Mesenchymal stem cell (in vitro differentiated cells and primary cell): ENCODE measurements around the gene STIM1.

ENCODE experiments used
- DNase-seq: peaks from one replicate; pipeline ENCODE4 v3.0.0-alpha.2; 2013
- H2AFZ ChIP-seq: one replicate; pipeline ENCODE4 v1.6.1; 2013; ENCODE audit warnings: low read depth, mild to moderate bottlenecking, control low read depth, inconsistent platforms, low read length, moderate library complexity
- H2AK5ac ChIP-seq: 2 replicates; pipeline ENCODE4 v1.6.1; 2013; ENCODE audit warnings: low read length, moderate library complexity, mild to moderate bottlenecking, inconsistent platforms; ENCODE audit not compliant: severe bottlenecking
- H2BK120ac ChIP-seq: one replicate; pipeline ENCODE4 v1.6.1; 2013; ENCODE audit warnings: low read depth, mild to moderate bottlenecking, inconsistent platforms, low read length, moderate library complexity
- H2BK12ac ChIP-seq, 2 experiments: one replicate each; pipeline ENCODE4 v1.6.1; 2013; ENCODE audit warnings: inconsistent platforms in 2 of 2, low read length in 2 of 2, mild to moderate bottlenecking in 2 of 2, moderate library complexity in 2 of 2, control low read depth in 1 of 2
- H2BK15ac ChIP-seq: one replicate; pipeline ENCODE4 v1.6.1; 2013; ENCODE audit warnings: mild to moderate bottlenecking, low read depth, inconsistent platforms; ENCODE audit not compliant: poor library complexity, severe bottlenecking
- H2BK5ac ChIP-seq: 2 replicates; pipeline ENCODE4 v1.6.1; 2013; ENCODE audit warnings: low read depth, mild to moderate bottlenecking, low read length, control low read depth, inconsistent platforms; ENCODE audit not compliant: poor library complexity, severe bottlenecking
- H3K14ac ChIP-seq, 2 experiments: one replicate each; pipeline ENCODE4 v1.6.1; 2013; ENCODE audit warnings: inconsistent platforms in 2 of 2, low read length in 2 of 2, control low read depth in 1 of 2, mild to moderate bottlenecking in 1 of 2, moderate library complexity in 1 of 2
- H3K18ac ChIP-seq, 2 experiments: one replicate each; pipeline ENCODE4 v1.6.1; 2013; ENCODE audit warnings: inconsistent platforms in 2 of 2, low read length in 2 of 2, control low read depth in 1 of 2, low read depth in 1 of 2, mild to moderate bottlenecking in 1 of 2
- H3K23ac ChIP-seq, 2 experiments: one replicate each; pipeline ENCODE4 v1.6.1; 2013; ENCODE audit warnings: inconsistent platforms in 2 of 2, low read length in 2 of 2, mild to moderate bottlenecking in 2 of 2, moderate library complexity in 2 of 2, control low read depth in 1 of 2
- H3K27ac ChIP-seq: 2 replicates; pipeline ENCODE4 v1.5.1; 2013; ENCODE audit warnings: mild to moderate bottlenecking, moderate library complexity, low read length, control low read depth, inconsistent platforms; ENCODE audit not compliant: poor library complexity, severe bottlenecking
- H3K27me3 ChIP-seq, 2 experiments: 2 replicates each; pipeline versions ENCODE4 v1.6.1 to v1.7.0; 2013; ENCODE audit warnings: low read length in 2 of 2, mild to moderate bottlenecking in 2 of 2, moderate library complexity in 2 of 2, control low read depth in 1 of 2, inconsistent platforms in 1 of 2; ENCODE audit not compliant: control insufficient read depth in 1 of 2, insufficient read depth in 1 of 2
- H3K36me3 ChIP-seq, 2 experiments: 2 replicates each; pipeline versions ENCODE4 v1.6.1 to v1.7.0; 2013; ENCODE audit warnings: low read length in 2 of 2, control low read depth in 1 of 2, inconsistent platforms in 1 of 2, low read depth in 1 of 2, mild to moderate bottlenecking in 1 of 2; ENCODE audit not compliant: insufficient read depth in 2 of 2, control insufficient read depth in 1 of 2
- H3K4ac ChIP-seq, 2 experiments: one replicate each; pipeline ENCODE4 v1.6.1; 2013; ENCODE audit warnings: inconsistent platforms in 2 of 2, low read length in 2 of 2, mild to moderate bottlenecking in 2 of 2, moderate library complexity in 2 of 2, control low read depth in 1 of 2, low read depth in 1 of 2
- H3K4me1 ChIP-seq: 2 replicates; pipeline ENCODE4 v1.6.1; 2013; ENCODE audit warnings: low read depth, low read length, control low read depth; ENCODE audit not compliant: control insufficient read depth, insufficient read depth
- H3K4me2 ChIP-seq: 2 replicates; pipeline ENCODE4 v1.6.1; 2013; ENCODE audit warnings: low read length, mild to moderate bottlenecking, inconsistent platforms; ENCODE audit not compliant: poor library complexity, severe bottlenecking
- H3K4me3 ChIP-seq, 2 experiments: 2 replicates each; pipeline versions ENCODE4 v1.5.1 to v1.7.0; 2013; ENCODE audit warnings: low read length in 2 of 2, mild to moderate bottlenecking in 2 of 2, control low read depth in 1 of 2, low read depth in 1 of 2; ENCODE audit not compliant: insufficient read depth in 1 of 2
- H3K79me1 ChIP-seq: replicated peaks from 2 replicates; pipeline ENCODE4 v1.6.1; 2013; ENCODE audit warnings: mild to moderate bottlenecking, control low read depth, low read length, inconsistent platforms; ENCODE audit not compliant: poor library complexity, severe bottlenecking
- H3K9ac ChIP-seq: 2 replicates; pipeline ENCODE4 v1.7.0; 2013; ENCODE audit warnings: mild to moderate bottlenecking, low read length, moderate library complexity
- H3K9me3 ChIP-seq: 2 replicates; pipeline ENCODE4 v1.7.0; 2013; ENCODE audit warnings: mild to moderate bottlenecking, low read length; ENCODE audit not compliant: control insufficient read depth
- H4K8ac ChIP-seq: one replicate; pipeline ENCODE4 v1.6.1; 2013; ENCODE audit warnings: inconsistent platforms, mild to moderate bottlenecking, low read length, moderate library complexity
- H4K91ac ChIP-seq: one replicate; pipeline ENCODE4 v1.6.1; 2013; ENCODE audit warnings: mild to moderate bottlenecking, low read length, inconsistent platforms
- WGBS: methylation state at CpG from one replicate; pipeline ENCODE4 v1.1.7; 2013; ENCODE audit warnings: mixed read lengths; 5-methylcytosine and 5-hydroxymethylcytosine counted together

STIM1 gene

DNA sequence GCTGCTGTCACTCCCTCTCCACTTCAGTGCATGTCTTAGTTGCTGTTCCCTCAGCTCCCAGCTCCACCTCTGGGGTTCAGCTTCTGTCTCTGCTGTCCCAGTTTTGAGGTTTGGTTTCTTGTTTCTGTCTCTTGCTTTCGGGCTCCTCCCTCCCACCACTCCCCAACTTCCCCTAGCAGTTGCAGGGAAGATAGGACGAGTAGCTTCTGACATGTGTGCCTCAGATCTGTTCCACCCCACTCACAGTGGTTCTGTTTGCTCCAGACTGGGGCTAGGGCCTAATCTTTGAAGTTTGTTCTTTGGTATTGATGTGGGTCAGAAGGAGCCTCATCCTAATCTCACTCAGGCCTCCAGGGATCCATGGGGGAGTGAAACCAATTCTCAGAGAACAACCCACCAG, 236.6 kb downstream of the STIM1 start:
- H3K18ac ChIP-seq = no peak overlapping the region
- H3K4me1 ChIP-seq = peaks cover 3% of the 10 kb centered on the region
- H3K79me1 ChIP-seq = peaks cover 2% of the 10 kb centered on the region
- H3K27me3 ChIP-seq = no peaks in the 10 kb centered on the region
- H3K23ac ChIP-seq = no peak overlapping the region
- 57% methylated on average over 1 of the region's 2 CpGs for WGBS
- no peak overlapping the region for H2AK5ac ChIP-seq
- no peak overlapping the region for H2BK12ac ChIP-seq
- H3K9ac ChIP-seq = no peak overlapping the region
- no peak overlapping the region for H2BK15ac ChIP-seq
- H3K14ac ChIP-seq = no peak overlapping the region
- H4K91ac ChIP-seq = no peak overlapping the region
- H4K8ac ChIP-seq = no peak overlapping the region
- no peak overlapping the region for H2BK120ac ChIP-seq
- H3K9me3 ChIP-seq = no peaks in the 10 kb centered on the region
- peaks cover 20 to 36% of the 10 kb centered on the region in 2 experiments for H3K36me3 ChIP-seq
- H3K4ac ChIP-seq = no peak overlapping the region
- no peak overlapping the region for H2AFZ ChIP-seq
- no peak overlapping the region for H3K4me2 ChIP-seq
- H3K4me3 ChIP-seq = no peak overlapping the region
- H2BK5ac ChIP-seq = no peak overlapping the region
- H3K27ac ChIP-seq = no peak overlapping the region
- no peak for DNase-seq

DNA sequence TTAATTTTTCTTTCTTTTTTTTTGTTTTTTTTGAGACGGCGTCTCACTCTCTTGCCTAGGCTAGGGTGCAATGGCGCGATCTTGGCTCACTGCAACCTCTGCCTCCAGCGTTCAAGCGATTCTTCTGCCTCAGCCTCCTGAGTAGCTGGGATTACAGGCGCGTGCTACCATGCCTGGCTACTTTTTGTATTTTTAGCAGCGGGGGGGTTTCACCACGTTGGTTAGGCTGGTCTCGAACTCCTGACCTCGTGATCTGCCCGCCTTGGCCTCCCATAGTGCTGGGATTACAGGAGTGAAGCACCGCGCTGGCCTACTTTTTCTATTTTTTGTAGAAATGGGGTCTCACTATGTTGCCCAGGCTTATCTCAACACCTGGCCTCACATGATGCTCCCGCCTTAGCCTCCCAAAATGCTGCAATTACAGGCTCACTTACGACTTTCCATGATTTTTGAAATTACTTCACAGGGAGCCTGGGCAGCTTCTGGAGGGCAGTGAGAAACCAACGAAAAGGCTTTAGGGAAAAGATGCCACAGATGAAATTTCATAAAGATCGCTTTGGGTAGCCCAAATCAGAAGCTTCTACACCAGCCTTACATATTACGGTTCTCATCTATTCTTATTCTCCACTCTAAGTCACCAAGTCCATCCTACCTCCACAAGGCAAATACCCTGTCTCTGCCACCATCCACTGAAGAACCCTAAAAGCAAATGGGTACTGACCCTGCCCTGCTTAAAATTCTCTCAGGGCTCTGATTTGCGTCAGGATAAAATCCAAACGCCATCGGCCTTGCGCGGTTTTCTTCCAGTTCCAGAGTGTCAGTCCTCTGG, 238.3 kb downstream of the STIM1 start:
- no peak for DNase-seq
- H3K27ac ChIP-seq = peak overlapping the region; percentile 87
- peaks cover 5% of the 10 kb centered on the region for H3K4me1 ChIP-seq
- peak overlapping the region; percentile 64 to 93 for H3K18ac ChIP-seq
- H3K36me3 ChIP-seq = peaks cover 16 to 22% of the 10 kb centered on the region in 2 experiments
- peak overlapping the region; percentile 71 for H2BK15ac ChIP-seq
- no peaks in the 10 kb centered on the region for H3K9me3 ChIP-seq
- peak overlapping the region; percentile 99 for H3K9ac ChIP-seq
- no peak overlapping the region for H2BK120ac ChIP-seq
- peak overlapping the region in 1 of 2 experiments; percentile 52 for H3K4ac ChIP-seq
- no peak overlapping the region for H4K91ac ChIP-seq
- H3K14ac ChIP-seq = no peak overlapping the region
- H2AFZ ChIP-seq = no peak overlapping the region
- WGBS = 76% methylated on average over 25 of the region's 25 CpGs
- peak overlapping the region; percentile 84 for H3K4me2 ChIP-seq
- peak overlapping the region; percentile 86 for H4K8ac ChIP-seq
- no peaks in the 10 kb centered on the region for H3K27me3 ChIP-seq
- H3K79me1 ChIP-seq = peaks cover 4% of the 10 kb centered on the region
- H2BK5ac ChIP-seq = peak overlapping the region; percentile 59
- H3K23ac ChIP-seq = no peak overlapping the region
- no peak overlapping the region for H2AK5ac ChIP-seq
- H2BK12ac ChIP-seq = no peak overlapping the region
- peak overlapping the region; percentile 86 to 91 for H3K4me3 ChIP-seq

DNA sequence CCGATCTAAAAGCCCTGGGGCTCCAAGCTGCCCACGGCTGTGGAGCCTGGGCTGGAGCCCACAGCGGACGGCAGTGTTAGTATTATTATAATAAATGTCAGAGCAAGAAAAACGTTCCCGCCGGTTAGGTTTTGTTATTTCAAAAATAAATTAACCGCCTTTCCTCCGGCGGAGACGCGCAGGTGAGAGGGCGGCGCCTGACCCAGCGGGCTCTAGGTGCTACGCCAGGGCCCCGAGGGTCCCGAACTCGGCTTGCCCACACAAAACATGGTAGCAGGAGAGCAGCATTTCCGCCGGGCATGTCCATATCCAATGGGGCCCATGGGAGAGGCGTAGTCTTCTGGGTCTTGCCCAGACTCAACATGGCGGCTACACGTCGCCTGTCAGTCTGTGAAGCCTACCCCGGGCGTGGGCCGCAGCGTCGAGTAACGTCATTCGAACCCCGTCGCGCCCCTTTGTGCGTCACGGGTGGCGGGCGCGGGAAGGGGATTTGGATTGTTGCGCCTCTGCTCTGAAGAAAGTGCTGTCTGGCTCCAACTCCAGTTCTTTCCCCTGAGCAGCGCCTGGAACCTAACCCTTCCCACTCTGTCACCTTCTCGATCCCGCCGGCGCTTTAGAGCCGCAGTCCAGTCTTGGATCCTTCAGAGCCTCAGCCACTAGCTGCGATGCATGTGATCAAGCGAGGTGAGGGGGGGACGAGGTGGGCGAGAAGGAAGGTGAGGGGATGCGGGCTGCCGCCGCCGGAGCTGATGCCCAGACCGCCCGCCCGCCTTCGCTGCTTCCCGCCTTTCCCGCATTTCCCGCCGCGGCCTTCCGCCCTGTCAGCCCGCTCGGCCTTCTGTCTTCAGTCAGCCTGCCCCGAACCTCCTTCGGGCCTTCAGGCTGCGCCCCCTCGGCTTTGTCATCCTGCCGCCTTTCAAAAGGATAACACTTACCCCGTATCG, 239.2 kb downstream of the STIM1 start, which contains the start of gene RRM1:
Gene RRM1, plus strand, starts transcription at position 452 of the 944 bp plus-strand sequence. Its CDS starts 214 bp downstream, at position 666.
- Histone ChIP-seq H3K23ac (no peak within 1 kb of the TSS), H2AK5ac (no peak within 1 kb of the TSS), H3K9ac (peak within 1 kb of the TSS; percentile 99), H2BK12ac (no peak within 1 kb of the TSS), H3K27me3 (no peaks in the 10 kb centered on the region), H3K27ac (peak within 1 kb of the TSS; percentile 87), H2BK5ac (peak within 1 kb of the TSS; percentile 59), H2BK120ac (no peak within 1 kb of the TSS), H3K4ac (peak within 1 kb of the TSS; percentile 26 to 52), H3K4me1 (peaks cover 5% of the 10 kb centered on the region), H3K14ac (peak within 1 kb of the TSS in 1 of 2 experiments; percentile 45), H2BK15ac (peak within 1 kb of the TSS; percentile 71), H3K9me3 (no peaks in the 10 kb centered on the region), H4K91ac (peak within 1 kb of the TSS; percentile 40), H2AFZ (peak within 1 kb of the TSS; percentile 48), H4K8ac (peak within 1 kb of the TSS; percentile 91), H3K4me2 (peak within 1 kb of the TSS; percentile 84), H3K4me3 (peak within 1 kb of the TSS; percentile 86 to 91), H3K18ac (peak within 1 kb of the TSS; percentile 64 to 93), H3K79me1 (peaks cover 9% of the 10 kb centered on the region), H3K36me3 (peaks cover 14 to 21% of the 10 kb centered on the region in 2 experiments)
- peak; percentile 96 for DNase-seq
- 1% methylated on average over 66 of the region's 74 CpGs for WGBS
